Neural cell (in vitro differentiated cells): ENCODE data around the gene PDE1A. TPM values are rescaled to one million over a fixed set of nuclear protein-coding genes. Genes with fewer than 3 reads are reported as not detected.

Source experiments
- H2AFZ ChIP-seq: fragments of 200-600, 300-800 bp; sonication (generic), shearing (Covaris generic); 2 replicates; pipeline ENCODE4 v1.6.0; 2014; ENCODE audit warnings: low read depth, mild to moderate bottlenecking, antibody characterized with exemption, low read length, moderate library complexity
- H3F3A ChIP-seq: fragments of 200-600 bp; shearing (Covaris generic); 2 replicates; pipeline ENCODE4 v1.6.1; 2016; ENCODE audit warnings: mild to moderate bottlenecking, moderate library complexity, mixed read lengths, antibody characterized with exemption, low read length; ENCODE audit not compliant: insufficient read depth, poor library complexity, severe bottlenecking
- H3K27ac ChIP-seq: fragments of 200-600, 300-800 bp; sonication (generic), shearing (Covaris generic); 2 replicates; pipeline ENCODE4 v1.5.1; 2014; ENCODE audit warnings: mild to moderate bottlenecking, low read length, moderate library complexity
- H3K27me3 ChIP-seq: fragments of 300-800, 200-600 bp; sonication (generic), shearing (Covaris generic); 2 replicates; pipeline ENCODE4 v1.6.0; 2014; ENCODE audit warnings: mild to moderate bottlenecking, low read depth, low read length, moderate library complexity; ENCODE audit not compliant: insufficient read depth
- H3K36me3 ChIP-seq: fragments of 300-800, 200-600 bp; sonication (generic), shearing (Covaris generic); 2 replicates; pipeline ENCODE4 v1.5.1; 2014; ENCODE audit warnings: mild to moderate bottlenecking, antibody characterized with exemption, low read length, moderate library complexity; ENCODE audit not compliant: insufficient read depth
- H3K4me2 ChIP-seq: fragments of 300-800, 200-600 bp; sonication (generic), shearing (Covaris generic); 2 replicates; pipeline ENCODE4 v1.6.0; 2014; ENCODE audit warnings: mild to moderate bottlenecking, low read length
- H3K4me3 ChIP-seq: fragments of 300-800, 200-600 bp; sonication (generic), shearing (Covaris generic); 2 replicates; pipeline ENCODE4 v1.5.1; 2014; ENCODE audit warnings: mild to moderate bottlenecking, low read length, moderate library complexity
- H3K79me2 ChIP-seq: fragments of 200-600 bp; shearing (Covaris generic); replicated peaks from 2 replicates; pipeline ENCODE4 v1.6.0; 2014; ENCODE audit warnings: mild to moderate bottlenecking, low read length, moderate library complexity; ENCODE audit not compliant: insufficient read depth
- H3K9ac ChIP-seq: fragments of 300-800, 200-600 bp; sonication (generic), shearing (Covaris generic); 2 replicates; pipeline ENCODE4 v1.6.1; 2016; ENCODE audit warnings: mild to moderate bottlenecking, low read length, mixed read lengths
- H3K9me2 ChIP-seq: fragments of 200-600 bp; shearing (Covaris generic); 2 replicates; pipeline ENCODE4 v1.6.1; 2016; ENCODE audit warnings: mild to moderate bottlenecking, low read length, mixed read lengths; ENCODE audit not compliant: insufficient read depth
- H3K9me3 ChIP-seq: fragments of 200-600, 300-800 bp; sonication (generic), shearing (Covaris generic); 2 replicates; pipeline ENCODE4 v1.6.1; 2016; ENCODE audit warnings: mild to moderate bottlenecking, mixed run types, low read length, moderate library complexity, mixed read lengths
- H4K20me1 ChIP-seq: fragments of 200-600 bp; shearing (Covaris generic); 2 replicates; pipeline ENCODE4 v1.6.1; 2016; ENCODE audit warnings: mild to moderate bottlenecking, mixed run types; ENCODE audit not compliant: insufficient read depth
- EP300 ChIP-seq: fragments of 450-650 bp; conservative IDR thresholded peaks from 2 replicates; pipeline ENCODE4 v1.6.1; 2014; ENCODE audit warnings: antibody characterized with exemption, mild to moderate bottlenecking, moderate library complexity; ENCODE audit not compliant: poor library complexity, severe bottlenecking
- EZH2 ChIP-seq: fragments of 200-600, 300-800 bp; shearing (Covaris generic), sonication (generic); IDR thresholded peaks from 2 replicates; pipeline ENCODE4 v1.6.1; 2014; ENCODE audit warnings: antibody characterized with exemption, low read length, borderline replicate concordance, mild to moderate bottlenecking; ENCODE audit not compliant: insufficient read depth, poor library complexity, severe bottlenecking
- MXI1 ChIP-seq: fragments of 450-650 bp; conservative IDR thresholded peaks from 2 replicates; pipeline ENCODE4 v1.6.1; 2014; ENCODE audit warnings: antibody characterized with exemption, mild to moderate bottlenecking; ENCODE audit not compliant: poor library complexity, severe bottlenecking
- POLR2AphosphoS5 ChIP-seq: IDR thresholded peaks from 2 replicates; pipeline ENCODE4 v1.6.1; 2012
- RAD21 ChIP-seq: fragments of 450-650 bp; conservative IDR thresholded peaks from 2 replicates; pipeline ENCODE4 v1.6.1; 2014; ENCODE audit warnings: antibody characterized with exemption, mild to moderate bottlenecking, moderate library complexity
- REST ChIP-seq: IDR thresholded peaks from 2 replicates; pipeline ENCODE4 v1.6.1; 2012; ENCODE audit warnings: borderline replicate concordance
- SMC3 ChIP-seq: fragments of 450-650 bp; conservative IDR thresholded peaks from 2 replicates; pipeline ENCODE4 v1.6.1; 2014; ENCODE audit warnings: antibody characterized with exemption, mild to moderate bottlenecking, moderate library complexity; ENCODE audit not compliant: poor library complexity
- TAF1 ChIP-seq: IDR thresholded peaks from 2 replicates; pipeline ENCODE4 v1.6.1; 2012; ENCODE audit warnings: low read depth
- polyA plus RNA-seq: library from polyadenylated mRNA; depleted of rRNA; stranded (reverse); fragments of >200 nt; gene quantifications from 2 replicates; pipeline ENCODE4 v1.2.3, GENCODE V29; 2014
- TF ChIP-seq, protein P1 (sequence below): fragments of 450-650 bp; IDR thresholded peaks from 2 replicates; pipeline ENCODE4 v1.5.1; 2014; ENCODE audit warnings: antibody characterized with exemption, mild to moderate bottlenecking, moderate library complexity; ENCODE audit not compliant: poor library complexity, severe bottlenecking

PDE1A gene
- polyA plus RNA-seq, 1 donor from 2014 or later: 1.6 TPM

- Histone ChIP-seq H3F3A (no peaks in the 10 kb centered on the region), H3K9me3 (no peaks in the 10 kb centered on the region), H3K36me3 (no peaks in the 10 kb centered on the region), H3K27me3 (no peaks in the 10 kb centered on the region), H2AFZ (no peak overlapping the region), H4K20me1 (no peaks in the 10 kb centered on the region), H3K4me2 (no peak overlapping the region), H3K9me2 (no peaks in the 10 kb centered on the region), H3K4me3 (no peak overlapping the region), H3K79me2 (no peaks in the 10 kb centered on the region), H3K27ac (no peak overlapping the region), H3K9ac (no peak overlapping the region)
- TF ChIP-seq MXI1: no peak
- no peak for TF ChIP-seq POLR2AphosphoS5
- TF ChIP-seq EP300: no peak
- no peak for TF ChIP-seq SMC3
- TF ChIP-seq, protein P1, sequence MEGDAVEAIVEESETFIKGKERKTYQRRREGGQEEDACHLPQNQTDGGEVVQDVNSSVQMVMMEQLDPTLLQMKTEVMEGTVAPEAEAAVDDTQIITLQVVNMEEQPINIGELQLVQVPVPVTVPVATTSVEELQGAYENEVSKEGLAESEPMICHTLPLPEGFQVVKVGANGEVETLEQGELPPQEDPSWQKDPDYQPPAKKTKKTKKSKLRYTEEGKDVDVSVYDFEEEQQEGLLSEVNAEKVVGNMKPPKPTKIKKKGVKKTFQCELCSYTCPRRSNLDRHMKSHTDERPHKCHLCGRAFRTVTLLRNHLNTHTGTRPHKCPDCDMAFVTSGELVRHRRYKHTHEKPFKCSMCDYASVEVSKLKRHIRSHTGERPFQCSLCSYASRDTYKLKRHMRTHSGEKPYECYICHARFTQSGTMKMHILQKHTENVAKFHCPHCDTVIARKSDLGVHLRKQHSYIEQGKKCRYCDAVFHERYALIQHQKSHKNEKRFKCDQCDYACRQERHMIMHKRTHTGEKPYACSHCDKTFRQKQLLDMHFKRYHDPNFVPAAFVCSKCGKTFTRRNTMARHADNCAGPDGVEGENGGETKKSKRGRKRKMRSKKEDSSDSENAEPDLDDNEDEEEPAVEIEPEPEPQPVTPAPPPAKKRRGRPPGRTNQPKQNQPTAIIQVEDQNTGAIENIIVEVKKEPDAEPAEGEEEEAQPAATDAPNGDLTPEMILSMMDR: no peak
- TF ChIP-seq REST: no peak
- TF ChIP-seq RAD21: no peak
- TF ChIP-seq TAF1: no peak
- no peak for TF ChIP-seq EZH2
Observed at GRCh38 chr2:182448371-182448770, 21.5 kb upstream of the PDE1A start.

GRCh38 chr2:182447863-182448262, 21.0 kb upstream of the PDE1A start:
- Histone ChIP-seq H3K79me2 (no peaks in the 10 kb centered on the region), H4K20me1 (no peaks in the 10 kb centered on the region), H3K4me2 (no peak overlapping the region), H3K4me3 (no peak overlapping the region), H3K36me3 (no peaks in the 10 kb centered on the region), H3K9me2 (no peaks in the 10 kb centered on the region), H2AFZ (no peak overlapping the region), H3K27me3 (no peaks in the 10 kb centered on the region), H3K9ac (no peak overlapping the region), H3K9me3 (no peaks in the 10 kb centered on the region), H3K27ac (no peak overlapping the region), H3F3A (no peaks in the 10 kb centered on the region)
- TF ChIP-seq TAF1: no peak
- no peak for TF ChIP-seq EP300
- TF ChIP-seq EZH2: no peak
- TF ChIP-seq RAD21: no peak
- TF ChIP-seq POLR2AphosphoS5: no peak
- TF ChIP-seq SMC3: no peak
- no peak for TF ChIP-seq MXI1
- no peak for TF ChIP-seq REST
- TF ChIP-seq, protein P1: no peak
